Spinal cord (tissue), 10 donors: ENCODE data around the gene HPSE2. TPM values are rescaled to one million over a fixed set of nuclear protein-coding genes. Genes with fewer than 3 reads are reported as not detected.

Experiments
- DNase-seq, 6 donors: peaks; one replicate each; pipeline versions ENCODE4 v3.0.0 to v3.0.0-alpha.2; 2013 to 2015; ENCODE audit warnings: low spot score in 6 of 6, low read depth in 4 of 6
- H3K27ac ChIP-seq: one replicate; pipeline ENCODE4 v1.5.1; 2013; ENCODE audit warnings: low read depth, low read length, control low read depth
- H3K27me3 ChIP-seq: one replicate; pipeline ENCODE4 v1.6.1; 2013; ENCODE audit warnings: low read length; ENCODE audit not compliant: control insufficient read depth, insufficient read depth
- H3K36me3 ChIP-seq: one replicate; pipeline ENCODE4 v1.6.1; 2013; ENCODE audit warnings: low read length; ENCODE audit not compliant: control insufficient read depth, insufficient read depth
- H3K4me1 ChIP-seq: one replicate; pipeline ENCODE4 v1.6.1; 2013; ENCODE audit warnings: low read length; ENCODE audit not compliant: control insufficient read depth, insufficient read depth
- H3K4me3 ChIP-seq: one replicate; pipeline ENCODE4 v1.5.1; 2013; ENCODE audit warnings: low read depth, low read length, control low read depth
- H3K9me3 ChIP-seq: one replicate; pipeline ENCODE4 v1.6.1; 2013; ENCODE audit warnings: low read length; ENCODE audit not compliant: control insufficient read depth, insufficient read depth
- WGBS: methylation state at CpG from one replicate; pipeline ENCODE4 v1.1.5; 2013; ENCODE audit warnings: missing lambda C conversion rate; ENCODE audit not compliant: insufficient coverage; 5-methylcytosine and 5-hydroxymethylcytosine counted together
- polyA plus RNA-seq, 2 donors: library from polyadenylated mRNA; unstranded; fragments of 120-200 nt; gene quantifications; one replicate each; pipeline ENCODE4 v1.2.1, GENCODE V29; 2013; ENCODE audit not compliant: insufficient read length in 2 of 2
- total RNA-seq, 2 donors: library from RNA; depleted of rRNA in 1 of 2; stranded (reverse); fragments of 120-200 nt in 1 of 2; fragments of >200 nt in 1 of 2; gene quantifications; one replicate each; pipeline versions ENCODE4 v1.2.3 to v1.2.4, GENCODE V29; 2013 to 2014
- donor health status: healthy.

Gene HPSE2
- total and polyA plus RNA-seq, 4 donors: 0.28 to 1.1 (median 0.93) TPM

- no peak for DNase-seq
- Histone ChIP-seq H3K4me3 (no peak overlapping the region), H3K9me3 (no peaks in the 10 kb centered on the region), H3K27me3 (no peaks in the 10 kb centered on the region), H3K27ac (no peak overlapping the region), H3K4me1 (no peaks in the 10 kb centered on the region), H3K36me3 (no peaks in the 10 kb centered on the region)
- no CpG with 5 or more reads among the region's 1 CpG for WGBS
Measured at GRCh38 chr10:98713586-98713985, 522.1 kb downstream of the HPSE2 start.

- 81% methylated on average over 4 of the region's 5 CpGs for WGBS
- no peaks in the 10 kb centered on the region for H3K27me3 ChIP-seq
- no peaks in the 10 kb centered on the region for H3K4me1 ChIP-seq
- H3K9me3 ChIP-seq: no peaks in the 10 kb centered on the region
- H3K36me3 ChIP-seq: no peaks in the 10 kb centered on the region
- H3K27ac ChIP-seq: no peak overlapping the region
- no peak overlapping the region for H3K4me3 ChIP-seq
- no peak for DNase-seq
Measured at GRCh38 chr10:98696516-98696915, 539.1 kb downstream of the HPSE2 start.

GRCh38 chr10:98694883-98695282 lies 540.8 kb downstream of the HPSE2 start:
- Histone ChIP-seq H3K4me1 (no peaks in the 10 kb centered on the region), H3K27me3 (no peaks in the 10 kb centered on the region), H3K9me3 (no peaks in the 10 kb centered on the region), H3K4me3 (no peak overlapping the region), H3K36me3 (no peaks in the 10 kb centered on the region), H3K27ac (no peak overlapping the region)
- no peak for DNase-seq

GRCh38 chr10:98694014-98694413 lies 541.6 kb downstream of the HPSE2 start:
- no peak for DNase-seq
- H3K27me3 ChIP-seq: no peaks in the 10 kb centered on the region
- no peaks in the 10 kb centered on the region for H3K9me3 ChIP-seq
- no peaks in the 10 kb centered on the region for H3K36me3 ChIP-seq
- 90% methylated on average over 1 of the region's 2 CpGs for WGBS
- no peak overlapping the region for H3K4me3 ChIP-seq
- H3K27ac ChIP-seq: no peak overlapping the region
- H3K4me1 ChIP-seq: no peaks in the 10 kb centered on the region

- no peaks in the 10 kb centered on the region for H3K36me3 ChIP-seq
- H3K27me3 ChIP-seq: no peaks in the 10 kb centered on the region
- no peak for DNase-seq
- H3K4me1 ChIP-seq: no peaks in the 10 kb centered on the region
- H3K9me3 ChIP-seq: no peaks in the 10 kb centered on the region
- no peak overlapping the region for H3K4me3 ChIP-seq
- no peak overlapping the region for H3K27ac ChIP-seq
- WGBS: no CpG with 5 or more reads among the region's 1 CpG
Measured at GRCh38 chr10:98687685-98688084, 548.0 kb downstream of the HPSE2 start.

GRCh38 chr10:98684019-98684899 lies 551.4 kb downstream of the HPSE2 start:
- no peaks in the 10 kb centered on the region for H3K27me3 ChIP-seq
- H3K36me3 ChIP-seq: no peaks in the 10 kb centered on the region
- no peaks in the 10 kb centered on the region for H3K4me1 ChIP-seq
- no peak overlapping the region for H3K4me3 ChIP-seq
- 37% methylated on average over 3 of the region's 3 CpGs for WGBS
- no peak for DNase-seq
- H3K9me3 ChIP-seq: no peaks in the 10 kb centered on the region
- H3K27ac ChIP-seq: no peak overlapping the region

GRCh38 chr10:98676895-98677294 lies 558.8 kb downstream of the HPSE2 start:
- Histone ChIP-seq H3K4me1 (no peaks in the 10 kb centered on the region), H3K9me3 (no peaks in the 10 kb centered on the region), H3K36me3 (no peaks in the 10 kb centered on the region), H3K27me3 (no peaks in the 10 kb centered on the region), H3K27ac (no peak overlapping the region), H3K4me3 (no peak overlapping the region)
- no peak for DNase-seq

- Histone ChIP-seq H3K4me3 (no peak overlapping the region), H3K9me3 (no peaks in the 10 kb centered on the region), H3K36me3 (no peaks in the 10 kb centered on the region), H3K4me1 (no peaks in the 10 kb centered on the region), H3K27ac (no peak overlapping the region), H3K27me3 (no peaks in the 10 kb centered on the region)
- no peak for DNase-seq
- no CpG with 5 or more reads among the region's 4 CpGs for WGBS
Measured at GRCh38 chr10:98675902-98676301, 559.8 kb downstream of the HPSE2 start.

GRCh38 chr10:98673171-98673782 lies 562.4 kb downstream of the HPSE2 start:
- Histone ChIP-seq H3K36me3 (no peaks in the 10 kb centered on the region), H3K9me3 (no peaks in the 10 kb centered on the region), H3K4me1 (no peaks in the 10 kb centered on the region), H3K4me3 (no peak overlapping the region), H3K27me3 (no peaks in the 10 kb centered on the region), H3K27ac (no peak overlapping the region)
- WGBS: 88% methylated on average over 1 of the region's 1 CpG
- DNase-seq: no peak

- H3K4me1 ChIP-seq: no peaks in the 10 kb centered on the region
- no peaks in the 10 kb centered on the region for H3K27me3 ChIP-seq
- no peaks in the 10 kb centered on the region for H3K9me3 ChIP-seq
- 100% methylated on average over 1 of the region's 1 CpG for WGBS
- H3K27ac ChIP-seq: no peak overlapping the region
- no peak for DNase-seq
- H3K36me3 ChIP-seq: no peaks in the 10 kb centered on the region
- no peak overlapping the region for H3K4me3 ChIP-seq
Measured at GRCh38 chr10:98667081-98667480, 568.6 kb downstream of the HPSE2 start.
